ENCODE measurements around the gene JAM3.
"Not testable (repeated sequence)": the region's sequence is repeated elsewhere in the genome, so short reads cannot be mapped to it uniquely, and the experiment has no call there.

JAM3 gene

GRCh38 chr11:134062265-134063123, 6.4 kb upstream of the JAM3 start:
- DNase-seq: peak; percentile 37

GRCh38 chr11:134063124-134063495, 5.8 kb upstream of the JAM3 start:
- DNase-seq: no peak

GRCh38 chr11:134063991-134064747, 4.7 kb upstream of the JAM3 start:
- no peak for DNase-seq

- DNase-seq: no peak
Measured at GRCh38 chr11:134065381-134065780, 3.5 kb upstream of the JAM3 start.

GRCh38 chr11:134066943-134067885, 1.7 kb upstream of the JAM3 start:
- no peak for DNase-seq

GRCh38 chr11:134069426-134070341, 812 bp downstream of the JAM3 start:
- peak; percentile 1 for DNase-seq

- DNase-seq: no peak
Measured at GRCh38 chr11:134070342-134070845, 1.5 kb downstream of the JAM3 start.

GRCh38 chr11:134071306-134071705, 2.4 kb downstream of the JAM3 start:
- DNase-seq: peak; percentile 43

- peak; percentile 43 for DNase-seq
Measured at GRCh38 chr11:134071766-134072402, 3.0 kb downstream of the JAM3 start.

GRCh38 chr11:134072844-134073243, 4.0 kb downstream of the JAM3 start:
- DNase-seq: no peak

- DNase-seq: no peak
Measured at GRCh38 chr11:134074346-134074745, 5.5 kb downstream of the JAM3 start.

GRCh38 chr11:134074766-134075165, 5.9 kb downstream of the JAM3 start:
- no peak for DNase-seq

GRCh38 chr11:134079317-134079716, 10.4 kb downstream of the JAM3 start:
- no peak for DNase-seq

- not testable (repeated sequence) for DNase-seq
Measured at GRCh38 chr11:134081258-134081657, 12.4 kb downstream of the JAM3 start.

GRCh38 chr11:134082990-134083389, 14.1 kb downstream of the JAM3 start:
- no peak for DNase-seq

GRCh38 chr11:134086376-134086775, 17.5 kb downstream of the JAM3 start:
- DNase-seq: no peak

- not testable (repeated sequence) for DNase-seq
Measured at GRCh38 chr11:134092006-134092405, 23.1 kb downstream of the JAM3 start.

GRCh38 chr11:134097166-134097565, 28.3 kb downstream of the JAM3 start:
- DNase-seq: no peak

- DNase-seq: peak; percentile 5
Measured at GRCh38 chr11:134098566-134099184, 29.8 kb downstream of the JAM3 start.

- DNase-seq: no peak
Measured at GRCh38 chr11:134100171-134100570, 31.3 kb downstream of the JAM3 start.

- no peak for DNase-seq
Measured at GRCh38 chr11:134101282-134101681, 32.4 kb downstream of the JAM3 start.
